HEK293 (cell line): ENCODE measurements around the gene IMMP2L.

Experiments
- CTCF ChIA-PET: fragments of 350-600 bp; formaldehyde crosslinking; extraction: SDS; loops from one replicate; lab custom pipeline; 2021; ENCODE audit warnings: antibody characterized with exemption; lab: Yijun Ruan, JAX
- POLR2A ChIA-PET: fragments of 300-600 bp; formaldehyde crosslinking; extraction: SDS; loops from one replicate; lab custom pipeline; 2020; ENCODE audit warnings: antibody characterized with exemption, inconsistent platforms; lab: Yijun Ruan, JAX
- H3K27ac ChIP-seq: fragments of 200-500 bp; sonication (Bioruptor generic); 2 replicates; pipeline ENCODE4 v1.5.1; 2014; ENCODE audit warnings: low read depth, low read length, control low read depth, inconsistent platforms; ENCODE audit errors: extremely low read depth
- H3K36me3 ChIP-seq, 2 experiments: fragments of 200-500 bp in 1 of 2; sonication (Bioruptor generic) in 1 of 2; 1 replicate in 1 of 2; 2 replicates in 1 of 2; pipeline ENCODE4 v1.5.1; 2014 to 2017; ENCODE audit warnings: inconsistent platforms in 2 of 2, low read length in 2 of 2; ENCODE audit not compliant: control insufficient read depth in 2 of 2, insufficient read depth in 1 of 2
- H3K4me1 ChIP-seq: fragments of 200-500 bp; sonication (Bioruptor generic); 2 replicates; pipeline ENCODE4 v1.5.1; 2014; ENCODE audit warnings: mild to moderate bottlenecking, low read length, inconsistent platforms; ENCODE audit not compliant: control insufficient read depth, insufficient read depth
- H3K4me3 ChIP-seq: 2 replicates; pipeline ENCODE4 v1.5.1; 2011; ENCODE audit warnings: low read depth, mild to moderate bottlenecking, control low read depth, low read length, moderate library complexity
- H3K9me3 ChIP-seq: fragments of 200-500 bp; sonication (Bioruptor generic); 2 replicates; pipeline ENCODE4 v1.5.1; 2014; ENCODE audit warnings: low read depth, low read length, inconsistent platforms; ENCODE audit not compliant: control insufficient read depth, insufficient read depth
- BCL11B ChIP-seq: fragments of 450-650 bp; formaldehyde crosslinking; IDR thresholded peaks from 2 replicates; pipeline ENCODE4 v1.5.1; 2016; ENCODE audit warnings: low read depth, missing biosample characterization, missing genetic modification characterization
- GLIS2 ChIP-seq: fragments of 450-650 bp; formaldehyde crosslinking; IDR thresholded peaks from 2 replicates; pipeline ENCODE4 v1.5.1; 2016; ENCODE audit warnings: missing biosample characterization, missing genetic modification characterization
- HIC1 ChIP-seq: fragments of 450-650 bp; formaldehyde crosslinking; IDR thresholded peaks from 2 replicates; pipeline ENCODE4 v1.5.1; 2016; ENCODE audit warnings: missing biosample characterization, missing genetic modification characterization
- HOXD13 ChIP-seq: sonication (generic); formaldehyde crosslinking; IDR thresholded peaks from 2 replicates; pipeline ENCODE4 v1.8.0; 2022; ENCODE audit warnings: missing genetic modification reagents, borderline replicate concordance
- PRDM1 ChIP-seq: fragments of 450-650 bp; formaldehyde crosslinking; IDR thresholded peaks from 2 replicates; pipeline ENCODE4; 2016; ENCODE audit warnings: missing biosample characterization, missing genetic modification characterization
- PRDM10 ChIP-seq: fragments of 450-650 bp; formaldehyde crosslinking; IDR thresholded peaks from 2 replicates; pipeline ENCODE4 v1.5.1; 2016; ENCODE audit warnings: missing biosample characterization, missing genetic modification characterization
- PRDM2 ChIP-seq: fragments of 450-650 bp; formaldehyde crosslinking; IDR thresholded peaks from 2 replicates; pipeline ENCODE4 v1.5.1; 2016; ENCODE audit warnings: missing biosample characterization, missing genetic modification characterization, borderline replicate concordance
- REPIN1 ChIP-seq: fragments of 450-650 bp; formaldehyde crosslinking; IDR thresholded peaks from 2 replicates; pipeline ENCODE4 v1.5.1; 2017; ENCODE audit warnings: missing biosample characterization, missing genetic modification characterization, low read depth
- YY2 ChIP-seq: fragments of 450-650 bp; formaldehyde crosslinking; IDR thresholded peaks from 2 replicates; pipeline ENCODE4 v1.5.1; 2016; ENCODE audit warnings: missing biosample characterization, missing genetic modification characterization
- ZFP37 ChIP-seq: fragments of 450-650 bp; formaldehyde crosslinking; IDR thresholded peaks from 2 replicates; pipeline ENCODE4 v1.5.1; 2016; ENCODE audit warnings: missing biosample characterization, missing genetic modification characterization
- ZNF121 ChIP-seq: fragments of 450-650 bp; formaldehyde crosslinking; IDR thresholded peaks from 2 replicates; pipeline ENCODE4 v1.5.1; 2016; ENCODE audit warnings: missing biosample characterization, missing genetic modification characterization
- ZNF138 ChIP-seq: fragments of 450-650 bp; formaldehyde crosslinking; IDR thresholded peaks from 2 replicates; pipeline ENCODE4 v1.5.1; 2016; ENCODE audit warnings: missing biosample characterization, missing genetic modification characterization, borderline replicate concordance
- ZNF175 ChIP-seq: fragments of 450-650 bp; formaldehyde crosslinking; IDR thresholded peaks from 2 replicates; pipeline ENCODE4 v1.5.1; 2016; ENCODE audit warnings: missing biosample characterization, missing genetic modification characterization
- ZNF202 ChIP-seq: fragments of 450-650 bp; formaldehyde crosslinking; IDR thresholded peaks from 2 replicates; pipeline ENCODE4 v1.5.1; 2016; ENCODE audit warnings: missing biosample characterization, missing genetic modification characterization, borderline replicate concordance
- ZNF394 ChIP-seq: fragments of 450-650 bp; formaldehyde crosslinking; IDR thresholded peaks from 2 replicates; pipeline ENCODE4 v1.5.1; 2016; ENCODE audit warnings: missing biosample characterization, missing genetic modification characterization, mild to moderate bottlenecking, moderate library complexity, borderline replicate concordance
- ZNF423 ChIP-seq: fragments of 450-650 bp; formaldehyde crosslinking; IDR thresholded peaks from 2 replicates; pipeline ENCODE4 v1.5.1; 2016; ENCODE audit warnings: missing biosample characterization, missing genetic modification characterization
- ZNF529 ChIP-seq: fragments of 450-650 bp; formaldehyde crosslinking; IDR thresholded peaks from 2 replicates; pipeline ENCODE4 v1.5.1; 2017; ENCODE audit warnings: missing genetic modification characterization, missing biosample characterization; ENCODE audit not compliant: insufficient replicate concordance
- ZNF561 ChIP-seq: fragments of 450-650 bp; IDR thresholded peaks from 2 replicates; pipeline ENCODE4 v1.5.1; 2018; ENCODE audit warnings: missing biosample characterization, missing genetic modification characterization, borderline replicate concordance

Gene IMMP2L

GRCh38 chr7:111268941-111269340, 293.4 kb downstream of the IMMP2L start:
- ChIA-PET CTCF (interaction anchor here (0.6 kb wide), 2 partner anchors 144 to 1227 kb away, joined by 3 read pairs; no protein-coding TSS in a partner anchor), POLR2A (no interaction called here)
- Histone ChIP-seq H3K4me1 (no peaks in the 10 kb centered on the region; the same call in 1 of the 2 replicates), H3K9me3 (no peaks in the 10 kb centered on the region), H3K27ac (no peak overlapping the region), H3K36me3 (no peaks in the 10 kb centered on the region), H3K4me3 (no peak overlapping the region)
- no peak for TF ChIP-seq PRDM1 (tag by site-specific recombination)
- no peak for TF ChIP-seq ZNF561 (tag by site-specific recombination)
- TF ChIP-seq YY2 (tag by site-specific recombination): no peak
- TF ChIP-seq BCL11B (tag by site-specific recombination): no peak
- no peak for TF ChIP-seq ZNF423 (tag by site-specific recombination)
- no peak for TF ChIP-seq ZNF394

- no peaks in the 10 kb centered on the region for H3K4me1 ChIP-seq
- TF ChIP-seq ZNF529 (tag by site-specific recombination): no peak
- TF ChIP-seq ZFP37: no peak
- no peak for TF ChIP-seq GLIS2 (tag by site-specific recombination)
- TF ChIP-seq ZNF121 (tag by site-specific recombination): no peak
- no peak for TF ChIP-seq ZNF175 (tag by site-specific recombination)
- TF ChIP-seq ZNF202 (tag by site-specific recombination): no peak
- no peak for TF ChIP-seq ZNF138 (tag by site-specific recombination)
- TF ChIP-seq HOXD13 (CRISPR knock-in tag): no peak
- TF ChIP-seq PRDM2 (tag by site-specific recombination): no peak
- no peak for TF ChIP-seq REPIN1 (tag by site-specific recombination)
- no peak for TF ChIP-seq HIC1 (tag by site-specific recombination)
- no peak for TF ChIP-seq PRDM10 (tag by site-specific recombination)
- no peaks in the 10 kb centered on the region for H3K9me3 ChIP-seq
- CTCF ChIA-PET: interaction anchor here (0.6 kb wide), 1 partner anchor 1009 kb away, joined by 4 read pairs; no protein-coding TSS in a partner anchor
- no peaks in the 10 kb centered on the region for H3K36me3 ChIP-seq
- H3K4me3 ChIP-seq: no peak overlapping the region
- POLR2A ChIA-PET: no interaction called here
- no peak overlapping the region for H3K27ac ChIP-seq
Measured at GRCh38 chr7:111266613-111267012, 295.7 kb downstream of the IMMP2L start.
